HG03432 (cell line): ENCODE measurements around the gene KCNJ5.
A peak's percentile ranks its signal among the peaks of the same experiment; 100 is the strongest.

Experiments used
- ATAC-seq: cut with Tn5 transposase; IDR thresholded peaks from one replicate; pipeline ENCODE4 v1.9.1; 2021; ENCODE audit warnings: mild to moderate bottlenecking, moderate library complexity; ENCODE audit not compliant: unreplicated experiment

Gene KCNJ5

GRCh38 chr11:128868841-128869671, 22.1 kb upstream of the KCNJ5 start:
- ATAC-seq: no peak

DNA sequence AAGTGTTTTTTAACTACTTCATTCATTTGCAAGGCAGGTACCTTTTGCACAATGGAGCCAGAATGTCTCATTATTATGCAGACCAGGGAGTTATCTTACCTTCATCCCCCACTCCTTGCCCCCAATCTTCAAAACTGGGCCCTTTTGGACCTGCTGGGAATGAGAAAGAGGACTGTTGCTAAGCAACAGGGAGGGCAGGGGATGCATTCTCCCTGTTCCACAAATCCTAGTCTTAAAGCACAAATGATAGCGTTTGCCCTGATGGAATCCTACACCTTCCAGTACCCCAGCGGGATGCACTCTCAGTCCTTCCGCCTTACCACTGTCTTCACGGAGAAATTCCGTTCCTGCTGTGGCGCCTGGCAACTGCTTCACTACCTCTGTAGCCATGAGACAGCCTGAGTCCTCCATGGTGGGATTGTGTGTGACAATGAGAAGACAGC, 20.0 kb upstream of the KCNJ5 start:
- no peak for ATAC-seq

DNA sequence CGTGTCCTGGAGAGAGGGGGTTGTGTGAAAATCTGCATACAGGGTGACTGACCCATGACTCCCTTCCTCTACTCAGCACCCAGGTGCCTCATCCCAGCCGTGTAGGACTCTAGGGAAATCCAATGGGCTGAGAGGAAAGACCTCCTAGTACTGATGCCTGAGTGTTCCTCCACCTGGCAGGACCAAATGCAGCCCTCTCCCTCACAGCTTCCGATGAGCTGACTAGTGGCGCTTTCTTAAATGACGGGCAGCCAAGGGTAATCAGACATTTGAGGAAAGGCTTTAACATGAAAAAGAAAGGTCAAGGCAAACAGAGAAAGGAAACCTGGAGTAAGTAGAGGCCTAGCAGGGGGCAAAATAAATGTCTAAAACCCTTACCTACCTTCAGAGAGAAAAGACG, 19.1 kb upstream of the KCNJ5 start:
- ATAC-seq: no peak

DNA sequence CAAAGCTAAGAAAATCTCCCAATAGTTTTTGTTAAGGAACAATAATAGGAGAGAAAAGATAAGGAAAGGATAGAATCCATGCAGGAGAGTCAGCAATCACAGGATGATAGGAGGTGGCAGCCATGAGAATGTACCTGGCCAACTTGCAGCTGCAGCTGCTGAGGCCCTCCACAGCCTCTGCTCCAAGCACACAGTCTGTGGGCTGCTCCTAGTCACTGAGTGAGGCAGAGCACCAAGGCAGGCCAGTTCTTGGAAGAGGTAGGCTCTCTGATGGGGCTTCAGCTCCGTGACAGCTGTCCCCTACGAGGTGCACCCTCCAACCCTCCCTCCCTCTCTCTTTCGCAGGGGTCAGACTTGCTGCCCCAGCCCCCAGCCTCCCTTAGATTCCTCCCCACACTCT, 18.6 kb upstream of the KCNJ5 start:
- ATAC-seq: no peak

DNA sequence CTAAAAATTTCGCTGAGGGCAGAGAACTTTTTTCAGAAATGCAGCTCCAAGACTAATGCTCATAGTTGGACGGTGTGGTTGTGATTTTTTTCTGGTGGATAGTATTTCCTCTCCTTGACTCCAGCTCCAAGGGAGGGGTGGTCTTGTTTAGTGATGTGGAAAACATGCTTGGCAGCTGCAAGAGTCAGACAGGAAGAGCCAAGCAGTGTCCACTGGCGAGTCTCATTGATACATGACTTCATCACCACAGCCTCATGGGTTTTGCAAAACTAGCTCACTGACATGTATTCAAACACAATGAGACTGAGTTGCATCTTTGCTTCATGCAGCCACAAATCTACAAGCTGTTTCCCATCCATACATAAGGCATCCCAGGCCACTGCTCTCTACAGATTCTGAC, 16.7 kb upstream of the KCNJ5 start:
- no peak for ATAC-seq

GRCh38 chr11:128876133-128876650, 15.0 kb upstream of the KCNJ5 start:
- ATAC-seq: no peak

- ATAC-seq: no peak
Measured at GRCh38 chr11:128877726-128878125, 13.4 kb upstream of the KCNJ5 start.

GRCh38 chr11:128878455-128878854, 12.7 kb upstream of the KCNJ5 start:
- ATAC-seq: no peak

- no peak for ATAC-seq
Measured at GRCh38 chr11:128879817-128880216, 11.3 kb upstream of the KCNJ5 start.

- no peak for ATAC-seq
Measured at GRCh38 chr11:128881221-128881620, 9.9 kb upstream of the KCNJ5 start.

DNA sequence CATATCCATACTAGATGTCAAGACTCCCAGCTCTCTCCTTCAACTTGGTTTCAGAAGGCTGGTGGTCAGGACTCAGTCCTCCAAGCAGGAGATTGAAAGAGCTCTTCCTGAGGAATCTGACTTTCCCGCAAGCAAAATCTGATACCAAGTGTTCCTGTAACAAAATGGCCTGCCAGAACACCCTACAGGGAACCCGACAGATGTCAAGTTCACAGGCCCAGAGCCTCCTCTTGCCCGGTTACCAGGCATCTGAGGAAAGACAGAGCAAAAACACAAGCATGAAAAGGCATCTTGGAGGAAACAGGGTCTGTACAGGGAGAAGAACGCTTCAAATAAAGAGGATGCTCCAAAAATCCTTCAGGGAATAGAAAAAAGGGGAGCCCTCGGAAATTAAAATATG, 8.7 kb upstream of the KCNJ5 start:
- ATAC-seq: no peak

DNA sequence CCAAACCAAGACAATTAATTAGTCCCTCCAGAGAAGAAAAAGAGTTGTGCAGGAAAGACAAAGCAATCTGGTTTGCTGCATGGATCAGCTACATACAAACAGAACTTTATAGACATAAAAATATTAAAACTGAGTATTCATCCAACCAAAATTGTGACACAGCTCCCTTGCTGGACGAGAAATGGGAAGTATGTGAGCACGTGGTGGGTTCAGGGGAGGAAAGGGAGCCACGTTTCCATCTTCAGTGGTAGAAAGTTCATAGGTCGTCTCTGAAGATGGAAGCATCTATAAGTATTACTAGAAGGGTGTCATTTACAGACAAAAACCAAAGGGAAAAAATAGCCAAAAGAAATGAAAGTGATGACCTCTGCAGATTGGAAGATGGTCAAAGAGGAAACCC, 7.1 kb upstream of the KCNJ5 start:
- ATAC-seq: no peak

GRCh38 chr11:128884703-128885338, 6.3 kb upstream of the KCNJ5 start:
- ATAC-seq: peak; percentile 80

DNA sequence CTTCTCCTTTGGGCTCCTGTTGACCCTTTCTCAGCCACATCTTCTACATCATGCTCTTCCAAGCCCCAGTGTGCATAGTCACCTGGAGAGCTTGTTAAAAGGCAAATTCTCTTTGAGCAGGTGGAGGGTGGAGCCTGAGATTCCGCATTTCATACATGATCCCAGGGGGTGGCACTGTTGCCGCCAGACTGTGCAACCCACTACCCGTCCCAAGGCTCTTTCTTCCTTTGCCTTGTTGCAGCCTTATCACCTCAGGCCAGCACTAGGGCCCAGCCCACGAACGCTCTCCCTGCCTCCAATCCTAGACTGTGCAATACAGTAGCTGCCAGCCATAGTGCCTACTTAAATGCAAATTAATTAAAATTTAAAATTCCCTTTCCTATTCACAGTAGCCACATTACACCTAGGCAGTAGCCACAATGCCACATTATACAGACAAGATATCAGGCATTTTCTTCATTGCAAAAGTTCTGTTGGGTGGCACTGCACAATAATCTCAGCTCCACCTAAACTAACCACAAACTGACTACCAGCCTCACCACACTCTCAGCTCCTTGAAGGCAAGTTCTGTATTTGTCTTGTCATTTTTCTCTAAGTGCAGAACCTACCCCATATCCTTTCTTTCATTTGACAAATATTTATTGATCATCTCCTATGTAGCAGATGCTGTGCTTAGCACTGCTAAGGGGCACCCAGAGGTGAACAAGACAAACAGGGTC, 4.6 kb upstream of the KCNJ5 start:
- ATAC-seq: peak; percentile 54

DNA sequence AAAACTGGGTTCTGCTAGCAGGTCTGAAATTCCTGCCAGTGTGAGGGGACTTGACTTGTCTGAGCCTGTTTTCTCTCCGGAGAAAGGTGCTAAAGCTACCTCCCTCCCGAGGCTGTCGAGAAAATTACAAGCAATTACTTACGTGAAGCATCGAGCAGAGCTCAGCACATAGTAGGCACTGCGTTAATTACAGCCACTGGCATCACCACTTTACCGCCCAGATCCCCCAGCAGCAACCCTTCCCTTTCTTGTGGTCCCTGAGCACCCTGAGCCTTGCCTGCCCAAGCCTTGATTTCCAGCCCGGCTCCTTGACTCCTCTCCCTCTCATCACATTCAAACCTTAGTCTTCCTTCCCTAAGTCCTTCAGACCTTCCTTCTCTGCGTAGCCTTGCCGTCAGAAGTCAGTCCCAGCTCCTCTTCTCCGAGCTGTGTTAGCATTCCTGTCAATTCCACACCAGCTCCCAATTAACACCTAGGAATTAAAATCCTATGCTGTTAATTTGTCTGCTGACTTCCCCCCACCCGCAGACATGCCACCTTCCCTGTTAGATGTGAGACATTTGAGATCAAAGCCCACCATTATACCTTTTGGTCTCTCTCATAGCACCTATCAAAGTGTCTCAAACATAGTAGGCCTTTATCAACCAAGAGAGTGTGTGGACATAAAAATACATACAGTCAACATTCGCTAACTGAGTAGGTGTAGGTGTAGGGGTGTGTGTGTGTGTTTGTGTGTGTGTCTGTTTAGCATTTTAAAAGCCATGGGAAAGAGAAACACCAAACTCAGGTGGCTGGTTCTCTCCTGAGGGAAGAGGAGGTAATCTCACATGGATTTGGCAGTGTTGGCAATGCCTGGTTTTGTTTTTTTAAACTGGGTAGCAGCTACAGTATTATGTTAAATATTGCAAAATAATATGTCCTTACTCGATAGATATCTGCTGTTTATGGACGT, 2.8 kb upstream of the KCNJ5 start:
- no peak for ATAC-seq

- ATAC-seq: no peak
Measured at GRCh38 chr11:128889657-128890213, 1.4 kb upstream of the KCNJ5 start.

DNA sequence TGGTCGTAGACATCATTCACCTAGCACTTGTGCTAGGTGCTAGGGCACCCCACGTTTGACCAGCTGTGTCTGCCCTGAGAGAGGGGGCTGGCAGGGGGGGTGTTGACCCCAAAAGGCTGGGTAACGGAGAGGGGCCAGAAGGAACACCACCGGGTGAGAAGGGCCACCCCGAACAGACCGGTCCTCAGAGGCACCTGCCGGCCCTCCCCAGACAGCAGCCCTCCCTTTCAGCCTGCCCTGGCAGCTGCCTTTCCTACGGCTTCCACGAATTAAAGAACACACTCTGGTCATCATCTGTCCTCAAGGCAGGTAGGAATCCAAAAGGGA, 977 bp upstream of the KCNJ5 start:
- peak; percentile 2 for ATAC-seq

- no peak for ATAC-seq
Measured at GRCh38 chr11:128891913-128892398, 800 bp downstream of the KCNJ5 start.

- ATAC-seq: no peak
Measured at GRCh38 chr11:128892866-128893565, 1.9 kb downstream of the KCNJ5 start.
